Stimulated activated CD8-positive, alpha-beta memory T cell treated with anti-CD3 and anti-CD28 coated beads, Interleukin-4, amount 100 ng/mL, for 1 hour (primary cell): ENCODE measurements around the gene STAG3.
"Not testable (repeated sequence)": the region's sequence is repeated elsewhere in the genome, so short reads cannot be mapped to it uniquely, and the experiment has no call there.

Experiments used
- DNase-seq, 2 donors: peaks; one replicate each; pipeline ENCODE4 v3.0.0-alpha.2; 2020; ENCODE audit warnings: low read depth in 2 of 2, low spot score in 1 of 2

The STAG3 gene

GRCh38 chr7:100171840-100172239, 5.9 kb upstream of the STAG3 start:
- DNase-seq: no peak

GRCh38 chr7:100173806-100174495, 3.8 kb upstream of the STAG3 start:
- DNase-seq: no peak

GRCh38 chr7:100174582-100174981, 3.1 kb upstream of the STAG3 start:
- DNase-seq: no peak

- no peak for DNase-seq
These were observed 2.3 kb upstream of the STAG3 start for GRCh38 chr7:100175296-100175935.

GRCh38 chr7:100176096-100177044, 1.3 kb upstream of the STAG3 start:
- no peak for DNase-seq

- DNase-seq: not testable (repeated sequence)
These were observed 2.4 kb downstream of the STAG3 start for GRCh38 chr7:100180084-100180483.

GRCh38 chr7:100182616-100183015, 4.9 kb downstream of the STAG3 start:
- DNase-seq: not testable (repeated sequence)

GRCh38 chr7:100183090-100183489, 5.4 kb downstream of the STAG3 start:
- DNase-seq: not testable (repeated sequence)

- DNase-seq: no peak
These were observed 8.0 kb downstream of the STAG3 start for GRCh38 chr7:100185726-100186125.

- DNase-seq: no peak
These were observed 11.3 kb downstream of the STAG3 start for GRCh38 chr7:100189061-100189460.

- DNase-seq: no peak
These were observed 12.5 kb downstream of the STAG3 start for GRCh38 chr7:100190048-100190711.

- DNase-seq: no peak
These were observed 14.1 kb downstream of the STAG3 start for GRCh38 chr7:100191775-100192174.

GRCh38 chr7:100192281-100192862, 14.7 kb downstream of the STAG3 start:
- not testable (repeated sequence) for DNase-seq

- no peak for DNase-seq
These were observed 15.3 kb downstream of the STAG3 start for GRCh38 chr7:100192969-100193368.

GRCh38 chr7:100195222-100195621, 17.5 kb downstream of the STAG3 start:
- DNase-seq: no peak

- not testable (repeated sequence) for DNase-seq
These were observed 18.2 kb downstream of the STAG3 start for GRCh38 chr7:100195901-100196322.

GRCh38 chr7:100198266-100198665, 20.5 kb downstream of the STAG3 start:
- DNase-seq: no peak

GRCh38 chr7:100200693-100201092, 23.0 kb downstream of the STAG3 start:
- DNase-seq: no peak

GRCh38 chr7:100204454-100204853, 26.7 kb downstream of the STAG3 start:
- DNase-seq: no peak

GRCh38 chr7:100208911-100209408, 31.2 kb downstream of the STAG3 start:
- no peak for DNase-seq

GRCh38 chr7:100209493-100209892, 31.8 kb downstream of the STAG3 start:
- DNase-seq: no peak
